GM18520 (cell line): ENCODE data around the gene THBS1.

ENCODE experiments used
- ATAC-seq: cut with Tn5 transposase; IDR thresholded peaks from one replicate; pipeline ENCODE4 v1.9.1; 2021; ENCODE audit not compliant: unreplicated experiment

THBS1 gene

DNA sequence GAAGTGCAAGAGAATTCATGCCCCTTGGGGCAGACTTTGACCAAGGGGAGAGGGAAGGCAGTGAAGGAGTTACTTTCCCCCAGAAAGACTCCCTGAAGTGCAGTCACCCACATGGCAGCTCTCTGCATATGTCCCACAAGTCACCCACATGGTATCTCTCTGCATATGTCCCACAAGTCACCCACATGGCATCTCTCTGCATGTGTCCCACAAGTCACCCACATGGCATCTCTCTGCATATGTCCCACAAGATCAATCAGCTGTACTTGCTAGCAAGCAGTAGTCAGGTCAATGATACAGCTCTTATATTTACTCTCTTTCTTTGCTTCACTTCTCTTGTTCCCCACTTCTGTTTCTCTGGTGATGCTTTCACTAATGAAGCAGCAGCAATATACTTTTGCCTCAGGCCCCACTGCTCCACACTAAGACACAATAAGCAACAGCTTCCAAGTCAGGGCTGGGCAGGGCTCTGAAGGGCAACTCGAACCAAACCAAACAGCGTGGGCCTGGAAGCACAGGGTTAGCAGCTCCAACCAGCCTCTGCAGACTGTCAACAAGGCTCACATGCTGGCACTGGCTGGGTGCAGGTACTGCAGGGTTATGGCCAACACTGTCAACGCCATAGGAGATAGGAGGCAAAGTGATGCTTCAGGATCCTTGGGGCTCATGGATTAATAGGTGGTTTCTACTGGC lies 46.7 kb downstream of the THBS1 start:
- ATAC-seq = no peak

- no peak for ATAC-seq
Observed at GRCh38 chr15:39628144-39628508, 47.2 kb downstream of the THBS1 start.

GRCh38 chr15:39628546-39629257 lies 47.8 kb downstream of the THBS1 start:
- ATAC-seq = no peak

- ATAC-seq = no peak
Observed at GRCh38 chr15:39629371-39629770, 48.5 kb downstream of the THBS1 start.

DNA sequence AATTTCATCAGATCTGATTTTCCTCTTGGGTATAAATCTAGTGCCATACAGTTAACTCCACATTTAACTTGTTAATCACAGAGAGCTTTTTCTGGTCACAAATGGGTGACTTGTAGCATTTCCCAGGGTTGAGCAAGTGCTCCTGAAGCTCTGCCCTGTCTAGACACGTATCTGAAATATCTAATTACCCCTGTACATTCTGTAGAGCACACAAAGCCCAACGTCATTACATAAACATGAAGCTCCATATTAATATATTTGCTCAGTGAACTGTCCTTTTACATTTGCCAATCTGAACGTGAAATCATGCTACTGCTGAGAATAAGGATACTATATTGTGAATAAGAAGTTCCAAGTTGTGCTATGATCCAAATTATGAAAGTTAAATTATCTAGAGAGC lies 49.0 kb downstream of the THBS1 start:
- ATAC-seq = no peak

GRCh38 chr15:39631357-39631756 lies 50.5 kb downstream of the THBS1 start:
- ATAC-seq = no peak

- no peak for ATAC-seq
Observed at GRCh38 chr15:39638041-39638440, 57.2 kb downstream of the THBS1 start.

DNA sequence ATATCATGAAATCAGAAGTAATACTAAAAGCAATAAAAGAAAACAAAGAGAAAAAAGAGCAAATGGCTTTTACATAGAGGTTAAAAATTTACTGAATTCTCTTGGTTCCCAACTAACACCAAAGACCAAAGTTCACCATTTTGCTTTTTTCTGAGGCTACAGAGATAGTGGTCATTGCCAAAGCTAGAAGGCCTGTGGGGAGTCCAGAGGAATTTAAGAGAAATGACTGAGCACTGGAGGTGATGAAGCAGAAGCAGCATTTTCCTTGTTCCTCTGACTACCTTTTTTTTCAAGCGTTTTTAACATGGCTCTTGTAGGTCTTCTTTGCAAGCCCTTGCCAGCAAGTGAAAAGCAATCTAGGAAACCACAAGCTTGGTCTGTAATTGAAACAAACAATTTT lies 58.2 kb downstream of the THBS1 start:
- no peak for ATAC-seq

DNA sequence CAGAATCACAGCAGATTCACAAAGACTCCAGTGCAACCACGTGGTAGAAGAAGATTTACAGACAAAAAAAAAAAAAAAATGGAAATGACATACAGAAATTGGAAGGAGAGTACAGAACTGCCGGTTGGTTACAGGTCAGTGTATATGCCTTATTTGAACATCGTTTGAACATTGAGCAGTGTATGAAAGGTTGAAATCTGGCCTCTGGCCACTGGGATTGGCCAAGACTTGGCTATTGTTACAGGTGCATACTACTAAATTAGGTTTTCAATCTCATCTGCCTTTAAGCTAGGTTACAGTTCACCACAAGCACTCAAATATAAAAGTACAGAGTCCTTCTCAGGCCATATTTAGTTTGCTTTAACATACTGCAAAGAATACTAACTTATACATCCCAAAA lies 59.8 kb downstream of the THBS1 start:
- no peak for ATAC-seq

DNA sequence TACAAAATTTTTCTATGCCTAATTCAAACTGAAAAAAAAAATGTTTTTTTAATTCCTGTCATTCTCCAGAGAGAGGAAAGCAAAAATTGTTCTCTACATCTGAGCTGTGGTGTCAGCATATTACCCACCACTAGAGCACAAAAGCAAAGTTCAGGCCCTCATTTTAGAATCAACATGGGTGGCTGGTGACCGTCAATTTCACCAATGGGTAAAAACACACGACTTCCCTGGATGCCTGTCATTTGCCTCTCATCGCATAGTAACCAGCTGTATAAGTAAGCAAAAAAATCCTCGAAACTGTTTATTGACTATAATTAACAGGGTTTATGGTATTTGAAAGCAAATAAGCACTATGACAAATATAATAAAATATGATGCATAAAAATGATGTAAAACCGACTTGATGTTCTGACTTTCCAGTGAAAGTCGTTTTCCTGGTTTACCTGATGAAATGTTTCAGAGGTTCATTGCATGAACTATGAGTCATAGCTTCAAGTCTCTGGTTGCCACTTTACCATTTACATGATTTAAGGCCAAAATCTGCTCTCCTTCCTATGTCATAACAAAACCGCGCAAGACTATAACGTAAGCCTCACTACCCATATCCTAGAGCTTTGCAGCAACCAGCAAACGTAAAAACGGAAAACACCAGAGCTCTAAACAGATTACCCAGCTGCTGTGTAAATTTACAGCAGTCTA lies 60.5 kb downstream of the THBS1 start:
- no peak for ATAC-seq

GRCh38 chr15:39642011-39642640 lies 61.2 kb downstream of the THBS1 start:
- ATAC-seq = no peak

DNA sequence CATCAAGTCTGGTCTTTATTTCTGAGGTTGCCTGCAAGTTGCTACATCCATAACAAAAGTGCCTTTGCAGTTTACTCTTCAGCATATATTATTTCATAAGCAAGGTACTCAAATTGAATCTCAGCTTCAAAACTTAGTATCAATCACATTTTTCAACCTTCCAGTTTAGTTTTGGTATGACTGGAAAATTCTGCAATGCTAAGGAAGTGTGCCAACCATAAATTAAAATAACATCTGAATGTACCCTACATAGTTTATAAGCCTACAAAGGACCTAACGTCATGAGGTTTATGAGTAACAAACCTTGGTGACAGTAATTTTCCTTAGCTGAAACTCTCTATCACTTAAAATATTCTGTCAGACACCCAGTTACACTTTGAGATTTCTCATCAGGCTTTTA lies 62.8 kb downstream of the THBS1 start:
- no peak for ATAC-seq

- ATAC-seq = no peak
Observed at GRCh38 chr15:39644136-39644535, 63.3 kb downstream of the THBS1 start.

DNA sequence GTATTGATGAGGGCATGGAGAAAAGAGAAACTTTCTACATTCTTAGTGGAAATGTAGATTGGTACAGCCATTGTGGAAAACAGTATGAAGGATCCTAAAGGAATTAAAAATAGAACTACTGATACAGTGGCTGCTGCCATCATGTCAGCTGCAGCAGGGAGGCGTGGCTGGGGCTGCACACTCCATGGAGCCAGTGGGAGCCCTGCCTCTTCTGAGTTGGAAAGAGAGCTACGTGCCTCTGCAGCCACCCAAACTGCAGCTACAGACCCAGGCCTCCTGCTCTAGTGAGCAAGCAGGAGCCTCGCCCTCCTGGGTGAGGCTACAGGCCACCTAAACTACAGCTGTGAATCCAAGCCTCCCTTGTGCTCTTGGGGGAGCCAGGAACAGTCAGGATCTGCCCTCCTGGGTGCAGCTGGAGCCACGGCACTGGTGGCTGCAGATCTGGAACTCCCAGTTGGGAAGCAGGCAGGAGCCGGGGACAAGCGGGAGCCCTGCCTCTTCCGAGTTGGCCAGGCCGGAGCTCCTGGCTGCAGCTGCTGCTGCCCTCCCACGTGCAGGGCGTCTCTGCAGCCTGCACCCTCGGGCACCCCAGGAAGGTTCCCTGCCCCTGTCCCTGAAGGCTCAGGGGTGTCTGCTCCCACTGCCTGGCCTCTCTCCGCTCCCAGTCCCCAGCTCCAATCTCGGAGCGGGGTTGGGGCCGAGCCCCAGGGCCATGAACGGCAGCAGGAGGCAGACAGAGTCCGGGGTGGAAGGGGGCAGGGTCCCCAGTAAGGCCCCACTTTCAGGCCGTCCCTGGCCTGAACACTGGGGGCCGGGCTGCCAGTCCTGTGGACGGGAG lies 64.5 kb downstream of the THBS1 start:
- ATAC-seq = no peak

- no peak for ATAC-seq
Observed at GRCh38 chr15:39645976-39646257, 65.0 kb downstream of the THBS1 start.

GRCh38 chr15:39646425-39646824 lies 65.5 kb downstream of the THBS1 start:
- ATAC-seq = no peak
